ENCODE data around the gene HLCS. TPM values are rescaled to one million over a fixed set of nuclear protein-coding genes. Genes with fewer than 3 reads are reported as not detected.
A peak's percentile ranks its signal among the peaks of the same experiment; 100 is the strongest.

Gene HLCS
- polyA plus RNA-seq, 1 donor (not counting 4 experiments of a cell fraction or from before 2014, with no cell fraction given): 11.5 TPM

DNA sequence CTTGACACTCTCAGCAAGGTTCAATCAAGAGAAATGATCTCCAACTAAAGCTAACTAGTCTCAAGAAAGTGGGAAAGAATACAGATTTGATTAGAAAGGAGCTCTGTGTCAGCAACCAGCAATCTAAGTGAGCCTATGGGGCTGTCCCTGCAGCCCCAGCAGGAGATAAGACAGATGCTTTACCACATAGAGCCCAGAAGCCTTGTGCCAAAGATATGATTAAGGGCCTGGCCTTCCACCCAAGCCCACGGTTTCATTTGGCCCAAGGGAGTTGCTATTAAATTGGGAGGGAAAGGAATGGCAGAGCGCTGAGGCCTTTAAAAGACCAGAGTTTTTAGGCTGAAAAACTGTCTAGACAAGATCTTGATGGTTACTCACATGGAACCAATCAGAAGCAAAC, 74.8 kb downstream of the HLCS start:
- Histone ChIP-seq H3K79me2 (ENCODE audit: control insufficient read depth, insufficient read depth, low read length) (no peaks in the 10 kb centered on the region), H3K4me3 (ENCODE audit: control insufficient read depth in 2 of 3, extremely low read depth in 1 of 3, insufficient read depth in 2 of 3, low read depth in 1 of 3, low read length in 3 of 3) (no peak overlapping the region), H3K36me3 (ENCODE audit: control insufficient read depth in 2 of 2, extremely low read depth in 1 of 2, insufficient read depth in 2 of 2, low read length in 2 of 2) (peaks cover 2 to 7% of the 10 kb centered on the region in 2 experiments), H3K27me3 (ENCODE audit: control insufficient read depth, extremely low read depth, insufficient read depth, low read length) (no peaks in the 10 kb centered on the region), H3K4me2 (ENCODE audit: control insufficient read depth, extremely low read depth, insufficient read depth, low read depth, low read length) (no peak overlapping the region), H4K20me1 (ENCODE audit: control insufficient read depth, extremely low read depth, insufficient read depth, low read length) (no peaks in the 10 kb centered on the region), H2AFZ (ENCODE audit: control insufficient read depth, low read length) (no peak overlapping the region), H3K27ac (ENCODE audit: control insufficient read depth, insufficient read depth, low read length) (no peak overlapping the region), H3K9ac (ENCODE audit: control insufficient read depth, extremely low read depth, insufficient read depth, low read length) (no peak overlapping the region), H3K9me1 (ENCODE audit: control insufficient read depth, extremely low read depth, insufficient read depth, low read length) (no peaks in the 10 kb centered on the region), H3K4me1 (ENCODE audit: control insufficient read depth, extremely low read depth, insufficient read depth, low read length) (no peaks in the 10 kb centered on the region), H3K9me3 (ENCODE audit: control insufficient read depth, low read depth, low read length) (no peaks in the 10 kb centered on the region)
- DNase-seq (ENCODE audit: low read depth, low spot score) (no peak), FAIRE-seq (no peak)
- TF ChIP-seq EZH2 (IDR thresholded peaks at IDR 0.05; ENCODE audit: low read length): no peak
- TF ChIP-seq, protein P1, sequence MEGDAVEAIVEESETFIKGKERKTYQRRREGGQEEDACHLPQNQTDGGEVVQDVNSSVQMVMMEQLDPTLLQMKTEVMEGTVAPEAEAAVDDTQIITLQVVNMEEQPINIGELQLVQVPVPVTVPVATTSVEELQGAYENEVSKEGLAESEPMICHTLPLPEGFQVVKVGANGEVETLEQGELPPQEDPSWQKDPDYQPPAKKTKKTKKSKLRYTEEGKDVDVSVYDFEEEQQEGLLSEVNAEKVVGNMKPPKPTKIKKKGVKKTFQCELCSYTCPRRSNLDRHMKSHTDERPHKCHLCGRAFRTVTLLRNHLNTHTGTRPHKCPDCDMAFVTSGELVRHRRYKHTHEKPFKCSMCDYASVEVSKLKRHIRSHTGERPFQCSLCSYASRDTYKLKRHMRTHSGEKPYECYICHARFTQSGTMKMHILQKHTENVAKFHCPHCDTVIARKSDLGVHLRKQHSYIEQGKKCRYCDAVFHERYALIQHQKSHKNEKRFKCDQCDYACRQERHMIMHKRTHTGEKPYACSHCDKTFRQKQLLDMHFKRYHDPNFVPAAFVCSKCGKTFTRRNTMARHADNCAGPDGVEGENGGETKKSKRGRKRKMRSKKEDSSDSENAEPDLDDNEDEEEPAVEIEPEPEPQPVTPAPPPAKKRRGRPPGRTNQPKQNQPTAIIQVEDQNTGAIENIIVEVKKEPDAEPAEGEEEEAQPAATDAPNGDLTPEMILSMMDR (optimal IDR thresholded peaks at IDR 0.05 in 1 of 3, IDR thresholded peaks at IDR 0.05 in 1 of 3, conservative IDR thresholded peaks at IDR 0.05 in 1 of 3; ENCODE audit: extremely low read depth in 1 of 3, insufficient read depth in 2 of 3, low read length in 3 of 3): no peak
- dilution Hi-C loops (cut with MboI; ENCODE audit: extremely low pct_ligation_motif_present, low sequenced_read_pairs): no loop called here

DNA sequence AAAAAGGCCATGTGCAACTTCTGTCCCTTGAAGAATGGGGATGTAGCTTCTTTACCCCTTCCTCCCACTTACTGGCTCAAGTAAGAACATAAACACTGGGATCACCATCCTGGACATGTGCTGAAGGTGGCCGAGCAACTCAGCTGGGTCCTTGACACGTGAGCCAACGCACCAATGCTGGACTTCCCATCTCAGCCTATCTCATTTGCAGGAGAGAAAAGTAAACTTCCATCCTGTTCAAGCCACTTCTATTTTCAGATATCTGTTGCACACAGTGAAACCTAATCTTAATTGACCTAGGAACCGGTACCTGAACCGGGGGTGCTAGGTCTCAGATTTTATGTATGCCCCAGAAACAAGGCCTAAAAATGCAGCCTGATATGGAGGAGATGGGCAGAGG, 75.3 kb downstream of the HLCS start:
- DNase-seq (ENCODE audit: low read depth, low spot score) (no peak), FAIRE-seq (peak; percentile 5)
- Histone ChIP-seq H2AFZ (ENCODE audit: control insufficient read depth, low read length) (no peak overlapping the region), H3K79me2 (ENCODE audit: control insufficient read depth, insufficient read depth, low read length) (no peaks in the 10 kb centered on the region), H3K9ac (ENCODE audit: control insufficient read depth, extremely low read depth, insufficient read depth, low read length) (no peak overlapping the region), H3K27ac (ENCODE audit: control insufficient read depth, insufficient read depth, low read length) (no peak overlapping the region), H3K4me1 (ENCODE audit: control insufficient read depth, extremely low read depth, insufficient read depth, low read length) (no peaks in the 10 kb centered on the region), H3K4me3 (ENCODE audit: control insufficient read depth in 2 of 3, extremely low read depth in 1 of 3, insufficient read depth in 2 of 3, low read depth in 1 of 3, low read length in 3 of 3) (no peak overlapping the region), H4K20me1 (ENCODE audit: control insufficient read depth, extremely low read depth, insufficient read depth, low read length) (no peaks in the 10 kb centered on the region), H3K4me2 (ENCODE audit: control insufficient read depth, extremely low read depth, insufficient read depth, low read depth, low read length) (no peak overlapping the region), H3K9me1 (ENCODE audit: control insufficient read depth, extremely low read depth, insufficient read depth, low read length) (no peaks in the 10 kb centered on the region), H3K27me3 (ENCODE audit: control insufficient read depth, extremely low read depth, insufficient read depth, low read length) (no peaks in the 10 kb centered on the region), H3K36me3 (ENCODE audit: control insufficient read depth in 2 of 2, extremely low read depth in 1 of 2, insufficient read depth in 2 of 2, low read length in 2 of 2) (peaks cover 2 to 7% of the 10 kb centered on the region in 2 experiments), H3K9me3 (ENCODE audit: control insufficient read depth, low read depth, low read length) (no peaks in the 10 kb centered on the region)
- dilution Hi-C loops (cut with MboI; ENCODE audit: extremely low pct_ligation_motif_present, low sequenced_read_pairs): no loop called here
- no peak for TF ChIP-seq EZH2 (IDR thresholded peaks at IDR 0.05; ENCODE audit: low read length)
- TF ChIP-seq, protein P1 (optimal IDR thresholded peaks at IDR 0.05 in 1 of 3, IDR thresholded peaks at IDR 0.05 in 1 of 3, conservative IDR thresholded peaks at IDR 0.05 in 1 of 3; ENCODE audit: extremely low read depth in 1 of 3, insufficient read depth in 2 of 3, low read length in 3 of 3): no peak
